Heart right ventricle (tissue), 16 donors: ENCODE data around the gene PMF1. TPM values are rescaled to one million over a fixed set of nuclear protein-coding genes. Genes with fewer than 3 reads are reported as not detected.

Experiments used
- ATAC-seq, 8 donors: fragments of 200-7000 bp; cut with Tn5 transposase; one replicate each; pipeline ENCODE4 v1.9.1; 2020; ENCODE audit warnings: mild to moderate bottlenecking in 8 of 8, moderate library complexity in 8 of 8, moderate number of reproducible peaks in 1 of 8
- DNase-seq, 2 donors: peaks; one replicate each; pipeline ENCODE4 v3.0.0-alpha.2; 2020
- H3K27ac ChIP-seq, 10 donors: fragments of 200-600 bp; sonication (generic) in 2 of 10; one replicate each; pipeline versions ENCODE4 v1.5.0 to v1.8.0; 2020 to 2022; ENCODE audit warnings: mild to moderate bottlenecking in 3 of 10
- H3K27me3 ChIP-seq, 7 donors: fragments of 200-600 bp; one replicate each; pipeline ENCODE4 v1.8.0; 2021 to 2022; ENCODE audit warnings: mild to moderate bottlenecking in 2 of 7
- H3K36me3 ChIP-seq, 9 donors: fragments of 200-600 bp; sonication (generic) in 1 of 9; one replicate each; pipeline versions ENCODE4 v1.5.0 to v1.8.0; 2020 to 2022; ENCODE audit warnings: mild to moderate bottlenecking in 2 of 9
- H3K4me1 ChIP-seq, 9 donors: fragments of 200-600 bp; sonication (generic) in 1 of 9; one replicate each; pipeline versions ENCODE4 v1.5.0 to v1.8.0; 2020 to 2022; ENCODE audit warnings: mild to moderate bottlenecking in 4 of 9
- H3K4me3 ChIP-seq, 10 donors: fragments of 200-600 bp; sonication (generic) in 2 of 10; one replicate each; pipeline versions ENCODE4 v1.5.0 to v1.8.0; 2020 to 2022; ENCODE audit warnings: mild to moderate bottlenecking in 7 of 10, moderate library complexity in 2 of 10
- H3K9me3 ChIP-seq, 11 donors: fragments of 200-600 bp in 10 of 11; sonication (generic) in 2 of 11; one replicate each; pipeline versions ENCODE4 v1.5.0 to v1.8.0; 2013 to 2022; ENCODE audit warnings: mild to moderate bottlenecking in 2 of 11, control low read depth in 1 of 11, moderate library complexity in 1 of 11
- CTCF ChIP-seq, 9 donors: fragments of 200-600 bp; sonication (generic) in 2 of 9; IDR thresholded peaks; one replicate each; pipeline versions ENCODE4 v1.5.0 to v1.8.0; 2021 to 2022; ENCODE audit warnings: antibody characterized with exemption in 9 of 9, mild to moderate bottlenecking in 5 of 9, moderate library complexity in 1 of 9
- WGBS, 2 donors: extraction: QIAGEN DNeasy Blood & Tissue Kit; methylation state at CpG; one replicate each; pipeline ENCODE4 v1.1.7; 2013; ENCODE audit warnings: inconsistent platforms in 1 of 2; 5-methylcytosine and 5-hydroxymethylcytosine counted together
- intact Hi-C, 10 donors: fragments of 100-400 bp; cut with DNase I; formaldehyde crosslinking; loops; one replicate each; pipeline versions ENCODE4 v1.11.1 to v1.14.2; 2022
- polyA plus RNA-seq, 2 donors: library from polyadenylated mRNA; stranded (reverse); fragments of 200-250 nt; gene quantifications; one replicate each; pipeline ENCODE4 v1.2.3, GENCODE V29; 2013
- total RNA-seq, 10 donors: library from RNA; stranded (reverse); fragmentation: NEBNext Ultra II Directional in 3 of 10; extraction: Animal tissue kit (Norgen Biotek cat#: 25700) in 3 of 10; gene quantifications; one replicate each; pipeline versions ENCODE4 v1.2.1 to v1.2.4, GENCODE V29; 2021 to 2023
- donor health status: Arrhythmogenic right ventricular cardiomyopathy.
- donor health status: ischemic (EF 13 %, LVEDD 7.1; RV severe dilation, severe dysfunction).
- donor health status: healthy with polysubstance abuse.
- donor health status: DM: no; HTN: yes; CAD: no.
- donor health status: DM: no; HTN: no; CAD: no.
- donor health status: ischemic (EF 25% LVEDD 6.9; RV normal size, moderate dysfunction).
- donor health status: ischemic (EF 25% LVEDD 5.7; RV mildly dilated, moderate dysfunction).
- donor health status: healthy.
- donor health status: DM: yes; HTN: yes; CAD: no.
- donor health status: Ischemic cardiomyopathy.
- donor health status: ischemic (EF 35%, LVEDD 5.7; RV mildly dilated, moderate dysfunction).
- donor health status: nonischemic (EF 11% LVEDD 7.7; RV severe dilation, severe dysfunction).
- donor health status: DM: yes; HTN: yes; CAD: no.
- donor health status: PGD.
- donor health status: ischemic (EF 29% LVEDD 5.4; RV normal size, mild dysfunction).
- donor health status: nonischemic (EF 23%, LVEDD 6.1; RV moderate dilation, normal function).

The PMF1 gene
- total and polyA plus RNA-seq, 12 donors = 55.9 to 122 (median 69.9) TPM

GRCh38 chr1:156165083-156165482 lies 47.7 kb upstream of the PMF1 start:
- DNase-seq (no peak), ATAC-seq (no peak)
- WGBS, 2 donors = 54 to 77% methylated on average over 2 of the region's 2 CpGs
- no peak for TF ChIP-seq CTCF (IDR thresholded peaks at IDR 0.05)
- H3K36me3 ChIP-seq = peaks cover 0 to 43% (median 0%) of the 10 kb centered on the region in 9 donors
- H3K9me3 ChIP-seq = no peaks in the 10 kb centered on the region
- no peaks in the 10 kb centered on the region for H3K27me3 ChIP-seq
- intact Hi-C loops = no loop called here
- H3K4me3 ChIP-seq = no peak overlapping the region
- H3K4me1 ChIP-seq = peaks cover under 1 to 49% (median 28%) of the 10 kb centered on the region in 9 donors
- peak overlapping the region in 1 of 10 donors; percentile 44 for H3K27ac ChIP-seq

- WGBS, 2 donors = 59 to 71% methylated on average over 5 of the region's 5 CpGs
- DNase-seq (no peak), ATAC-seq (no peak)
- Histone ChIP-seq H3K27me3 (no peaks in the 10 kb centered on the region), H3K4me1 (peaks cover 0 to 28% (median 7%) of the 10 kb centered on the region in 9 donors), H3K9me3 (no peaks in the 10 kb centered on the region), H3K4me3 (no peak overlapping the region), H3K36me3 (peaks cover 0 to 51% (median 0%) of the 10 kb centered on the region in 9 donors), H3K27ac (no peak overlapping the region)
- intact Hi-C loops = no loop called here
- no peak for TF ChIP-seq CTCF (IDR thresholded peaks at IDR 0.05)
These were observed 45.3 kb upstream of the PMF1 start for GRCh38 chr1:156167536-156167935.

- no peak for DNase-seq
- Histone ChIP-seq H3K4me3 (no peak overlapping the region), H3K36me3 (peaks cover 0 to 73% (median 0%) of the 10 kb centered on the region in 9 donors), H3K27ac (no peak overlapping the region), H3K27me3 (no peaks in the 10 kb centered on the region), H3K9me3 (no peaks in the 10 kb centered on the region), H3K4me1 (no peaks in the 10 kb centered on the region)
- no peak for ATAC-seq
- no peak for TF ChIP-seq CTCF (IDR thresholded peaks at IDR 0.05)
- WGBS, 2 donors = 76 to 78% methylated on average over 9 of the region's 9 CpGs
- intact Hi-C loops = no loop called here
These were observed 39.9 kb upstream of the PMF1 start for GRCh38 chr1:156172696-156173470.

GRCh38 chr1:156176610-156177210 lies 36.1 kb upstream of the PMF1 start:
- Histone ChIP-seq H3K4me1 (no peaks in the 10 kb centered on the region), H3K27ac (no peak overlapping the region), H3K36me3 (peaks cover 0 to 58% (median 0%) of the 10 kb centered on the region in 9 donors), H3K9me3 (no peaks in the 10 kb centered on the region), H3K4me3 (no peak overlapping the region), H3K27me3 (peaks cover 0 to 10% (median 0%) of the 10 kb centered on the region in 7 donors)
- no peak for TF ChIP-seq CTCF (IDR thresholded peaks at IDR 0.05)
- peak in 2 of 8 donors; percentile 10 to 52 for ATAC-seq
- intact Hi-C loops = no loop called here
- 86 to 90% methylated on average over 12 of the region's 12 CpGs for WGBS, 2 donors
- DNase-seq = no peak
